Measurements from ENCODE around the gene CCL7. TPM values are rescaled to one million over a fixed set of nuclear protein-coding genes. Genes with fewer than 3 reads are reported as not detected.

Gene CCL7
- polyA plus RNA-seq, 1 donor from 2014 or later, result not detected

DNA sequence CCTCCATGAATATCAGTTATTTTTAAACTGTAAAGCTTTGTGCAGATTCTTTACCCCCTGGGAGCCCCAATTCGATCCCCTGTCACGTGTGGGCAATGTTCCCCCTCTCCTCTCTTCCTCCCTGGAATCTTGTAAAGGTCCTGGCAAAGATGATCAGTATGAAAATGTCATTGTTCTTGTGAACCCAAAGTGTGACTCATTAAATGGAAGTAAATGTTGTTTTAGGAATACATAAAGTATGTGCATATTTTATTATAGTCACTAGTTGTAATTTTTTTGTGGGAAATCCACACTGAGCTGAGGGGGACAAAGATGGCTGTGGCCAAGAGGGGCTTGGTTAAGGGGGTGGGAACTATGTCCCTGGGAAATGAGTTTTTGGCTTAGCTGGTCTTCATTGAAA is 17.9 kb downstream of the CCL7 start:
- Histone ChIP-seq H4K20me1 (ENCODE audit: insufficient read depth) (no peaks in the 10 kb centered on the region), H3K4me2 (ENCODE audit: low read length) (no peak overlapping the region), H3F3A (ENCODE audit: insufficient read depth, low read length, poor library complexity, severe bottlenecking) (no peaks in the 10 kb centered on the region), H3K4me3 (ENCODE audit: low read length) (no peak overlapping the region), H3K9me3 (ENCODE audit: low read length) (no peaks in the 10 kb centered on the region), H3K9ac (ENCODE audit: low read length) (no peak overlapping the region), H3K27me3 (ENCODE audit: insufficient read depth, low read depth, low read length) (no peaks in the 10 kb centered on the region), H3K36me3 (ENCODE audit: insufficient read depth, low read length) (no peaks in the 10 kb centered on the region), H2AFZ (ENCODE audit: low read depth, low read length) (no peak overlapping the region), H3K27ac (ENCODE audit: low read length) (no peak overlapping the region), H3K9me2 (ENCODE audit: insufficient read depth, low read length) (no peaks in the 10 kb centered on the region), H3K79me2 (replicated peaks; ENCODE audit: insufficient read depth, low read length) (no peaks in the 10 kb centered on the region)
- TF ChIP-seq, protein P1, sequence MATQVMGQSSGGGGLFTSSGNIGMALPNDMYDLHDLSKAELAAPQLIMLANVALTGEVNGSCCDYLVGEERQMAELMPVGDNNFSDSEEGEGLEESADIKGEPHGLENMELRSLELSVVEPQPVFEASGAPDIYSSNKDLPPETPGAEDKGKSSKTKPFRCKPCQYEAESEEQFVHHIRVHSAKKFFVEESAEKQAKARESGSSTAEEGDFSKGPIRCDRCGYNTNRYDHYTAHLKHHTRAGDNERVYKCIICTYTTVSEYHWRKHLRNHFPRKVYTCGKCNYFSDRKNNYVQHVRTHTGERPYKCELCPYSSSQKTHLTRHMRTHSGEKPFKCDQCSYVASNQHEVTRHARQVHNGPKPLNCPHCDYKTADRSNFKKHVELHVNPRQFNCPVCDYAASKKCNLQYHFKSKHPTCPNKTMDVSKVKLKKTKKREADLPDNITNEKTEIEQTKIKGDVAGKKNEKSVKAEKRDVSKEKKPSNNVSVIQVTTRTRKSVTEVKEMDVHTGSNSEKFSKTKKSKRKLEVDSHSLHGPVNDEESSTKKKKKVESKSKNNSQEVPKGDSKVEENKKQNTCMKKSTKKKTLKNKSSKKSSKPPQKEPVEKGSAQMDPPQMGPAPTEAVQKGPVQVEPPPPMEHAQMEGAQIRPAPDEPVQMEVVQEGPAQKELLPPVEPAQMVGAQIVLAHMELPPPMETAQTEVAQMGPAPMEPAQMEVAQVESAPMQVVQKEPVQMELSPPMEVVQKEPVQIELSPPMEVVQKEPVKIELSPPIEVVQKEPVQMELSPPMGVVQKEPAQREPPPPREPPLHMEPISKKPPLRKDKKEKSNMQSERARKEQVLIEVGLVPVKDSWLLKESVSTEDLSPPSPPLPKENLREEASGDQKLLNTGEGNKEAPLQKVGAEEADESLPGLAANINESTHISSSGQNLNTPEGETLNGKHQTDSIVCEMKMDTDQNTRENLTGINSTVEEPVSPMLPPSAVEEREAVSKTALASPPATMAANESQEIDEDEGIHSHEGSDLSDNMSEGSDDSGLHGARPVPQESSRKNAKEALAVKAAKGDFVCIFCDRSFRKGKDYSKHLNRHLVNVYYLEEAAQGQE (IDR thresholded peaks at IDR 0.05; ENCODE audit: borderline replicate concordance), result no peak
- no peak for TF ChIP-seq EZH2 (IDR thresholded peaks at IDR 0.05; ENCODE audit: borderline replicate concordance, insufficient read depth, low read length, poor library complexity, severe bottlenecking)

DNA sequence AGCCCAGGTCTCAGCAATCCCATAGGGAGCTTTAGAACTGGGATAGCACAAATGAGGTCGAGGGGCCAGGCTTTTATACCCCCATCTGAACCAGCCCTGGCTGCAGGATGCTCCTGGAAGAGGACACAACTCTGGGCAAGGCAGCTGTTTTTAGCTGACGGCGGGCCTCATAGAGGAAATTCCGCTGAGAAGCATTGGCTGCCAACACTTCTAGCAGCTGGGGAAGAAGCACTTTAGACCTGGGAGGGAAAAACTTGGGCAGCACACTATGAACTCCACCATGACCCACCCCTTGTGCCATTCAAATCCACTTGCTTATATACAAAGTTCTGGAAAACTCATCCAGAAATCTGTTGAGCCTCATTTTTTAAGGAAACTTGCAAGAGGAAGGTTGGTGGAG is 20.6 kb downstream of the CCL7 start:
- no peaks in the 10 kb centered on the region for H3K36me3 ChIP-seq (ENCODE audit: insufficient read depth, low read length)
- TF ChIP-seq POLR2AphosphoS5 (IDR thresholded peaks at IDR 0.05) (no peak), MXI1 (conservative IDR thresholded peaks at IDR 0.05; ENCODE audit: poor library complexity, severe bottlenecking) (no peak), EZH2 (IDR thresholded peaks at IDR 0.05; ENCODE audit: borderline replicate concordance, insufficient read depth, low read length, poor library complexity, severe bottlenecking) (no peak), TAF1 (IDR thresholded peaks at IDR 0.05; ENCODE audit: low read depth) (no peak), SMC3 (conservative IDR thresholded peaks at IDR 0.05; ENCODE audit: poor library complexity) (no peak)
- TF ChIP-seq, protein P2, sequence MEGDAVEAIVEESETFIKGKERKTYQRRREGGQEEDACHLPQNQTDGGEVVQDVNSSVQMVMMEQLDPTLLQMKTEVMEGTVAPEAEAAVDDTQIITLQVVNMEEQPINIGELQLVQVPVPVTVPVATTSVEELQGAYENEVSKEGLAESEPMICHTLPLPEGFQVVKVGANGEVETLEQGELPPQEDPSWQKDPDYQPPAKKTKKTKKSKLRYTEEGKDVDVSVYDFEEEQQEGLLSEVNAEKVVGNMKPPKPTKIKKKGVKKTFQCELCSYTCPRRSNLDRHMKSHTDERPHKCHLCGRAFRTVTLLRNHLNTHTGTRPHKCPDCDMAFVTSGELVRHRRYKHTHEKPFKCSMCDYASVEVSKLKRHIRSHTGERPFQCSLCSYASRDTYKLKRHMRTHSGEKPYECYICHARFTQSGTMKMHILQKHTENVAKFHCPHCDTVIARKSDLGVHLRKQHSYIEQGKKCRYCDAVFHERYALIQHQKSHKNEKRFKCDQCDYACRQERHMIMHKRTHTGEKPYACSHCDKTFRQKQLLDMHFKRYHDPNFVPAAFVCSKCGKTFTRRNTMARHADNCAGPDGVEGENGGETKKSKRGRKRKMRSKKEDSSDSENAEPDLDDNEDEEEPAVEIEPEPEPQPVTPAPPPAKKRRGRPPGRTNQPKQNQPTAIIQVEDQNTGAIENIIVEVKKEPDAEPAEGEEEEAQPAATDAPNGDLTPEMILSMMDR (IDR thresholded peaks at IDR 0.05; ENCODE audit: poor library complexity, severe bottlenecking), result no peak
- TF ChIP-seq, protein P1 (IDR thresholded peaks at IDR 0.05; ENCODE audit: borderline replicate concordance), result no peak
- no peaks in the 10 kb centered on the region for H3F3A ChIP-seq (ENCODE audit: insufficient read depth, low read length, poor library complexity, severe bottlenecking)

More for the DNA sequence above, 20.6 kb downstream of the CCL7 start:
- Histone ChIP-seq H3K79me2 (replicated peaks; ENCODE audit: insufficient read depth, low read length) (no peaks in the 10 kb centered on the region), H2AFZ (ENCODE audit: low read depth, low read length) (no peak overlapping the region), H3K4me3 (ENCODE audit: low read length) (no peak overlapping the region), H3K9me3 (ENCODE audit: low read length) (no peaks in the 10 kb centered on the region), H4K20me1 (ENCODE audit: insufficient read depth) (no peaks in the 10 kb centered on the region), H3K27ac (ENCODE audit: low read length) (no peak overlapping the region), H3K9ac (ENCODE audit: low read length) (no peak overlapping the region), H3K4me2 (ENCODE audit: low read length) (no peak overlapping the region), H3K9me2 (ENCODE audit: insufficient read depth, low read length) (no peaks in the 10 kb centered on the region), H3K27me3 (ENCODE audit: insufficient read depth, low read depth, low read length) (no peaks in the 10 kb centered on the region)

Data from neural cell (in vitro differentiated cells).